Activated effector memory CD4-positive, alpha-beta T cell treated with anti-CD3 and anti-CD28 coated beads, Interleukin-2, amount 50 U/mL, for 16 hours (primary cell): ENCODE results near the gene PDXP.
A peak's percentile ranks its signal among the peaks of the same experiment; 100 is the strongest.
"Not testable (repeated sequence)": the region's sequence is repeated elsewhere in the genome, so short reads cannot be mapped to it uniquely, and the experiment has no call there.

Source experiments
- DNase-seq: peaks from one replicate; pipeline ENCODE4 v3.0.0-alpha.2; 2020

PDXP gene

GRCh38 chr22:37650463-37651136, 7.9 kb upstream of the PDXP start:
- no peak for DNase-seq

GRCh38 chr22:37654563-37655251, 3.8 kb upstream of the PDXP start:
- no peak for DNase-seq

GRCh38 chr22:37655252-37655563, 3.3 kb upstream of the PDXP start:
- DNase-seq, result no peak

GRCh38 chr22:37656583-37656982, 1.9 kb upstream of the PDXP start:
- DNase-seq, result not testable (repeated sequence)

- DNase-seq, result no peak
These were observed 862 bp upstream of the PDXP start for GRCh38 chr22:37657590-37658132.

GRCh38 chr22:37659066-37659896, 758 bp downstream of the PDXP start:
- peak; percentile 75 for DNase-seq

- no peak for DNase-seq
These were observed 1.6 kb downstream of the PDXP start for GRCh38 chr22:37659897-37660708.

GRCh38 chr22:37660709-37661045, 2.2 kb downstream of the PDXP start:
- DNase-seq, result no peak

GRCh38 chr22:37661160-37661924, 2.8 kb downstream of the PDXP start:
- DNase-seq, result no peak

- DNase-seq, result no peak
These were observed 3.5 kb downstream of the PDXP start for GRCh38 chr22:37662039-37662438.

- no peak for DNase-seq
These were observed 5.1 kb downstream of the PDXP start for GRCh38 chr22:37663521-37664140.

- DNase-seq, result no peak
These were observed 6.0 kb downstream of the PDXP start for GRCh38 chr22:37664249-37665101.

- DNase-seq, result no peak
These were observed 7.0 kb downstream of the PDXP start for GRCh38 chr22:37665487-37665886.

- no peak for DNase-seq
These were observed 11.1 kb downstream of the PDXP start for GRCh38 chr22:37669586-37669985.

- DNase-seq, result no peak
These were observed 13.8 kb downstream of the PDXP start for GRCh38 chr22:37672206-37672919.

- DNase-seq, result peak; percentile 66
These were observed 14.5 kb downstream of the PDXP start for GRCh38 chr22:37672920-37673455.

GRCh38 chr22:37674248-37674647, 15.7 kb downstream of the PDXP start:
- no peak for DNase-seq

GRCh38 chr22:37674951-37675929, 16.7 kb downstream of the PDXP start, which contains the start of gene LGALS1:
LGALS1 (plus strand) TSS chr22:37675636; CDS start chr22:37675703, 67 bp downstream.
- DNase-seq, result peak; percentile 88
